Lower leg skin (tissue), 3 donors: ENCODE results near the gene CDON.

Experiments used
- CTCF ChIP-seq, 3 donors: fragments of 450-650 bp; IDR thresholded peaks; one replicate each; pipeline ENCODE4 v1.5.1; 2016; ENCODE audit warnings: antibody characterized with exemption in 3 of 3, mild to moderate bottlenecking in 3 of 3, moderate library complexity in 2 of 3
- POLR2A ChIP-seq, 2 donors: fragments of 450-650 bp; IDR thresholded peaks; one replicate each; pipeline ENCODE4 v1.6.1; 2016 to 2017; ENCODE audit warnings: antibody characterized with exemption in 2 of 2, mild to moderate bottlenecking in 1 of 2, moderate library complexity in 1 of 2

GRCh38 chr11:126101251-126101929 lies 38.7 kb upstream of the CDON start:
- TF ChIP-seq CTCF (IDR thresholded peaks at IDR 0.05) (no peak), POLR2A (IDR thresholded peaks at IDR 0.05) (no peak)
